ENCODE data around the gene CMTM7. TPM values are rescaled to one million over a fixed set of nuclear protein-coding genes. Genes with fewer than 3 reads are reported as not detected.

The CMTM7 gene
- total and polyA plus RNA-seq, 2 of the 8 experiments (the other 6 are each of a cell fraction or from before 2014, with no cell fraction given), result 33.3 to 65.8 TPM

- Histone ChIP-seq H4K8ac (ENCODE audit: extremely low read depth, insufficient read depth, low read length) (no peak overlapping the region), H2BK20ac (ENCODE audit: low read length) (no peak overlapping the region), H3K4ac (replicated peaks; ENCODE audit: insufficient read length, low read depth, low read length) (no peak overlapping the region), H3K18ac (ENCODE audit: extremely low read depth, low read length) (no peak overlapping the region), H3K36me3 (ENCODE audit: control insufficient read depth in 2 of 4, insufficient read depth in 4 of 4, low read length in 3 of 4) (no peaks in the 10 kb centered on the region), H3K56ac (replicated peaks; ENCODE audit: insufficient read length, low read depth, low read length) (no peak overlapping the region), H2BK12ac (ENCODE audit: low read depth, low read length) (no peak overlapping the region), H3K79me2 (ENCODE audit: control insufficient read depth in 1 of 2, insufficient read depth in 2 of 2, low read length in 2 of 2) (peaks cover 0 to 44% of the 10 kb centered on the region in 2 experiments; a peak in 2 of 4 replicates), H4K91ac (replicated peaks; ENCODE audit: insufficient read length, low read length) (no peak overlapping the region), H3K4me1 (replicated peaks in 1 of 4; ENCODE audit: control insufficient read depth in 3 of 4, insufficient read depth in 4 of 4, low read length in 3 of 4) (peaks cover 8 to 11% (median 10%) of the 10 kb centered on the region in 4 experiments), H2AK5ac (ENCODE audit: low read depth, low read length) (no peak overlapping the region), H3K23me2 (ENCODE audit: low read depth, low read length) (no peaks in the 10 kb centered on the region), H2AFZ (ENCODE audit: low read length) (no peak overlapping the region), H3K27me3 (replicated peaks in 1 of 4; ENCODE audit: control insufficient read depth in 3 of 4, extremely low read depth in 1 of 4, insufficient read depth in 3 of 4, low read length in 3 of 4) (no peaks in the 10 kb centered on the region), H2BK15ac (ENCODE audit: low read length) (no peak overlapping the region), H3K23ac (ENCODE audit: insufficient read length) (no peak overlapping the region), H3K14ac (ENCODE audit: insufficient read length) (no peak overlapping the region), H3K9me3 (ENCODE audit: insufficient read depth in 2 of 2, low read depth in 1 of 2, low read length in 1 of 2) (no peaks in the 10 kb centered on the region; a peak in 1 of 4 replicates), H2BK5ac (ENCODE audit: low read depth, low read length) (no peak overlapping the region), H4K5ac (ENCODE audit: insufficient read length, low read depth, low read length) (no peak overlapping the region), H2BK120ac (replicated peaks; ENCODE audit: low read depth, low read length) (no peak overlapping the region), H3K4me3 (ENCODE audit: extremely low read depth in 1 of 4, insufficient read depth in 2 of 4, low read depth in 3 of 4, low read length in 4 of 4) (no peak overlapping the region), H4K20me1 (replicated peaks in 1 of 2; ENCODE audit: control insufficient read depth in 1 of 2, insufficient read depth in 2 of 2, low read length in 2 of 2) (peaks cover 0 to 2% of the 10 kb centered on the region in 2 experiments), H3K79me1 (ENCODE audit: low read depth, low read length) (peaks cover 6% of the 10 kb centered on the region; the same call in 1 of the 2 replicates), H3K4me2 (ENCODE audit: insufficient read depth in 1 of 2, low read depth in 2 of 2, low read length in 2 of 2) (no peak overlapping the region), H3K27ac (ENCODE audit: low read depth, low read length) (0 out of 2 replicates have a peak overlapping the region, but pooled peaks have one; percentile 11), H3K9ac (replicated peaks in 1 of 4; ENCODE audit: extremely low read depth in 1 of 4, low read depth in 3 of 4, low read length in 3 of 4) (no peak overlapping the region)
- POLR2A ChIA-PET (ENCODE audit: partially characterized antibody), result interaction anchor here (1.6 to 2.1 kb wide), 2 partner anchors 8 to 38 kb away, joined by 5 read pairs; no protein-coding TSS in a partner anchor
- CTCF ChIA-PET (ENCODE audit: partially characterized antibody), result interaction anchor here (0.6 to 8.2 kb wide), 10 partner anchors 10 to 372 kb away, joined by 3 to 47 read pairs (median 4); no protein-coding TSS in a partner anchor
- WGBS, 2 experiments (ENCODE audit: extremely low coverage in 1 of 2, insufficient coverage in 1 of 2, insufficient read length in 1 of 2, insufficient replicate concordance in 2 of 2, low coverage in 1 of 2, low lambda C conversion rate in 2 of 2, missing lambda C conversion rate in 1 of 2), result 91% methylated on average over 10 of the region's 10 CpGs; no CpG with 5 or more reads in 1 of the 2 experiments
- FAIRE-seq (no peak), DNase-seq (ENCODE audit: low read depth in 1 of 2, low spot score in 2 of 2) (no peak)
- TF ChIP-seq CTBP2 (IDR thresholded peaks at IDR 0.05; ENCODE audit: borderline replicate concordance, insufficient read depth, insufficient read length, low read length) (no peak), ASH2L (IDR thresholded peaks at IDR 0.05; ENCODE audit: low read length) (no peak), EGR1 (IDR thresholded peaks at IDR 0.05; ENCODE audit: borderline replicate concordance, low read depth, low read length) (no peak), JUN (IDR thresholded peaks at IDR 0.05; ENCODE audit: low read depth, low read length) (no peak), TAF7 (optimal IDR thresholded peaks at IDR 0.05; ENCODE audit: borderline replicate concordance, low read depth, low read length) (no peak), POLR2AphosphoS5 (IDR thresholded peaks at IDR 0.05; ENCODE audit: low read depth, low read length) (no peak), TAF1 (IDR thresholded peaks at IDR 0.05; ENCODE audit: low read depth, low read length) (no peak), SIN3A (conservative IDR thresholded peaks at IDR 0.05 in 1 of 2, IDR thresholded peaks at IDR 0.05 in 1 of 2; ENCODE audit: low read depth in 1 of 2, low read length in 2 of 2) (no peak), CHD2 (IDR thresholded peaks at IDR 0.05; ENCODE audit: low read length) (no peak), KDM4A (IDR thresholded peaks at IDR 0.05; ENCODE audit: low read depth, low read length, severe bottlenecking) (no peak), EZH2 (IDR thresholded peaks at IDR 0.05; ENCODE audit: low read depth, low read length, severe bottlenecking) (no peak)
Measured at GRCh38 chr3:32421991-32422859, 30.6 kb downstream of the CMTM7 start.
